HCT116 (cell line): ENCODE results near the gene RNGTT. TPM values are rescaled to one million over a fixed set of nuclear protein-coding genes. Genes with fewer than 3 reads are reported as not detected.

Experiments
- ATAC-seq: fragments of 200-7000 bp; cut with Tn5 transposase; 2 replicates; pipeline ENCODE4 v1.9.1; 2020; ENCODE audit warnings: mild to moderate bottlenecking, moderate library complexity
- BruUV-seq: library from RNA; stranded (reverse); fragments of 400-500 nt; replicated peaks from 2 replicates; lab custom pipeline; 2021; lab: Mats Ljungman, UMichigan
- CTCF ChIA-PET: fragments of 300-600 bp; sonication (Branson Sonifier 250); formaldehyde crosslinking; loops from one replicate; lab custom pipeline; 2021; ENCODE audit warnings: antibody characterized with exemption; lab: Charles Lee
- POLR2A ChIA-PET: fragments of 300-600, 350-600 bp; sonication (Branson Sonifier 250); formaldehyde crosslinking; loops from one replicate; lab custom pipeline; 2021; ENCODE audit warnings: antibody characterized with exemption; lab: Charles Lee
- RAD21 ChIA-PET, 2 experiments: fragments of 300-600 bp; sonication (Branson Sonifier 250); formaldehyde crosslinking; loops; one replicate each; lab custom pipeline; 2023; ENCODE audit warnings: low total read pairs in 2 of 2; ENCODE audit not compliant: uncharacterized antibody in 2 of 2, unreplicated experiment in 2 of 2, low non-redundant PET in 1 of 2; lab: Charles Lee
- DNase-seq: peaks from one replicate; pipeline ENCODE4 v3.0.0-alpha.2; 2010; ENCODE audit warnings: low read depth, low spot score
- H2AFZ ChIP-seq: fragments of 200-600 bp; shearing (Covaris generic), sonication (generic); 2 replicates; pipeline ENCODE4 v1.6.1; 2017; ENCODE audit warnings: low read depth, mixed run types, mixed read lengths, antibody characterized with exemption, low read length; ENCODE audit not compliant: poor library complexity, severe bottlenecking
- H3K27ac ChIP-seq: 2 replicates; pipeline ENCODE4 v1.5.1; 2012; ENCODE audit warnings: low read depth, low read length
- H3K27me3 ChIP-seq: fragments of 200-600 bp; sonication (generic); 2 replicates; pipeline ENCODE4 v1.6.1; 2016; ENCODE audit warnings: mixed run types, low read length, mixed read lengths; ENCODE audit not compliant: insufficient read depth
- H3K36me3 ChIP-seq, 2 experiments: fragments of 200-500 bp in 1 of 2; fragments of 200-600 bp in 1 of 2; sonication (Bioruptor generic) in 1 of 2; sonication (generic) in 1 of 2; 2 replicates each; pipeline versions ENCODE4 v1.5.1 to v1.6.1; 2014 to 2016; ENCODE audit warnings: low read length in 2 of 2, inconsistent platforms in 1 of 2, mixed read lengths in 1 of 2, mixed run types in 1 of 2; ENCODE audit not compliant: insufficient read depth in 2 of 2, control insufficient read depth in 1 of 2
- H3K4me1 ChIP-seq, 2 experiments: fragments of 200-600 bp in 1 of 2; sonication (generic) in 1 of 2; 2 replicates each; pipeline versions ENCODE4 v1.5.1 to v1.6.1; 2012 to 2017; ENCODE audit warnings: low read length in 2 of 2, inconsistent platforms in 1 of 2, mild to moderate bottlenecking in 1 of 2, mixed read lengths in 1 of 2, mixed run types in 1 of 2, moderate library complexity in 1 of 2; ENCODE audit not compliant: insufficient read depth in 2 of 2, control insufficient read depth in 1 of 2
- H3K4me2 ChIP-seq: fragments of 200-600 bp; sonication (generic); 2 replicates; pipeline ENCODE4 v1.6.1; 2017; ENCODE audit warnings: mixed run types, low read length, mixed read lengths
- H3K4me3 ChIP-seq, 2 experiments: fragments of 200-600 bp in 1 of 2; sonication (generic) in 1 of 2; replicated peaks in 1 of 2; 2 replicates each; pipeline ENCODE4 v1.5.1; 2011 to 2016; ENCODE audit warnings: low read length in 2 of 2, control low read depth in 1 of 2, low read depth in 1 of 2, mild to moderate bottlenecking in 1 of 2, mixed read lengths in 1 of 2, mixed run types in 1 of 2
- H3K79me2 ChIP-seq: fragments of 200-600 bp; sonication (generic); 2 replicates; pipeline ENCODE4 v1.6.1; 2017; ENCODE audit warnings: mild to moderate bottlenecking, mixed run types, low read length, moderate library complexity, mixed read lengths; ENCODE audit not compliant: insufficient read depth
- H3K9ac ChIP-seq: fragments of 200-600 bp; sonication (generic); 2 replicates; pipeline ENCODE4 v1.6.1; 2016; ENCODE audit warnings: low read length, mixed read lengths
- H3K9me2 ChIP-seq: fragments of 200-600 bp; sonication (generic), shearing (Covaris generic); 2 replicates; pipeline ENCODE4 v1.6.1; 2017; ENCODE audit warnings: mixed run types, mild to moderate bottlenecking, moderate library complexity; ENCODE audit not compliant: insufficient read depth
- H3K9me3 ChIP-seq, 2 experiments: fragments of 200-500 bp in 1 of 2; fragments of 200-600 bp in 1 of 2; sonication (Bioruptor generic) in 1 of 2; sonication (generic) in 1 of 2; 2 replicates each; pipeline ENCODE4 v1.6.1; 2014 to 2017; ENCODE audit warnings: low read length in 2 of 2, mixed read lengths in 2 of 2, inconsistent platforms in 1 of 2, low read depth in 1 of 2, mild to moderate bottlenecking in 1 of 2, mixed run types in 1 of 2, moderate library complexity in 1 of 2; ENCODE audit not compliant: control insufficient read depth in 1 of 2, insufficient read depth in 1 of 2
- H4K20me1 ChIP-seq: fragments of 200-600 bp; sonication (generic), shearing (Covaris generic); 2 replicates; pipeline ENCODE4 v1.6.1; 2017; ENCODE audit warnings: mixed run types, mild to moderate bottlenecking, moderate library complexity; ENCODE audit not compliant: insufficient read depth
- CEBPB ChIP-seq: IDR thresholded peaks from 2 replicates; pipeline ENCODE4 v1.6.1; 2012; ENCODE audit warnings: low read depth
- EGR1 ChIP-seq: IDR thresholded peaks from 2 replicates; pipeline ENCODE4 v1.6.1; 2012; ENCODE audit warnings: low read depth
- EZH2 ChIP-seq: fragments of 200-600 bp; sonication (generic); IDR thresholded peaks from 2 replicates; pipeline ENCODE4 v1.6.1; 2017; ENCODE audit warnings: antibody characterized with exemption, mixed run types
- EZH2phosphoT487 ChIP-seq: fragments of 200-600 bp; IDR thresholded peaks from 2 replicates; pipeline ENCODE4 v1.6.1; 2018; ENCODE audit warnings: antibody characterized with exemption, borderline replicate concordance
- SIN3A ChIP-seq: IDR thresholded peaks from 2 replicates; pipeline ENCODE4 v1.6.1; 2012; ENCODE audit warnings: low read depth
- SP1 ChIP-seq: IDR thresholded peaks from 2 replicates; pipeline ENCODE4 v1.6.1; 2012; ENCODE audit warnings: low read depth
- intact Hi-C: fragments of 100-400 bp; cut with micrococcal nuclease; formaldehyde crosslinking; loops from 2 replicates; pipeline ENCODE4 v1.10.0; 2022
- total RNA-seq: library from RNA; stranded (reverse); gene quantifications from one replicate; pipeline ENCODE4 v1.2.1, GENCODE V29; 2021; ENCODE audit not compliant: unreplicated experiment
- TF ChIP-seq, protein P1 (sequence below): IDR thresholded peaks from 2 replicates; pipeline ENCODE4 v1.6.1; 2011; ENCODE audit warnings: mild to moderate bottlenecking, low read length, moderate library complexity; ENCODE audit not compliant: insufficient replicate concordance; ENCODE audit errors: extremely low read depth
- TF ChIP-seq, protein P2 (sequence below): IDR thresholded peaks from 2 replicates; pipeline ENCODE4 v1.6.1; 2012
- TF ChIP-seq, protein P3 (sequence below): IDR thresholded peaks from 2 replicates; pipeline ENCODE4 v1.6.1; 2012
- TF ChIP-seq, protein P4 (sequence below): IDR thresholded peaks from 2 replicates; pipeline ENCODE4 v1.6.1; 2012; ENCODE audit warnings: low read depth
- TF ChIP-seq, protein P5 (sequence below), 3 experiments: fragments of 200-600 bp in 1 of 3; sonication (generic) in 1 of 3; IDR thresholded peaks in 2 of 3; conservative IDR thresholded peaks in 1 of 3; 2 replicates each; pipeline ENCODE4 v1.5.1; 2012 to 2017; ENCODE audit warnings: low read depth in 2 of 3, low read length in 2 of 3, antibody characterized with exemption in 1 of 3, borderline replicate concordance in 1 of 3, control low read depth in 1 of 3, mild to moderate bottlenecking in 1 of 3, mixed read lengths in 1 of 3, mixed run types in 1 of 3, moderate library complexity in 1 of 3; ENCODE audit not compliant: insufficient read depth in 1 of 3

RNGTT gene
- total RNA-seq, 1 experiment from 2014 or later: 23.0 TPM

DNA sequence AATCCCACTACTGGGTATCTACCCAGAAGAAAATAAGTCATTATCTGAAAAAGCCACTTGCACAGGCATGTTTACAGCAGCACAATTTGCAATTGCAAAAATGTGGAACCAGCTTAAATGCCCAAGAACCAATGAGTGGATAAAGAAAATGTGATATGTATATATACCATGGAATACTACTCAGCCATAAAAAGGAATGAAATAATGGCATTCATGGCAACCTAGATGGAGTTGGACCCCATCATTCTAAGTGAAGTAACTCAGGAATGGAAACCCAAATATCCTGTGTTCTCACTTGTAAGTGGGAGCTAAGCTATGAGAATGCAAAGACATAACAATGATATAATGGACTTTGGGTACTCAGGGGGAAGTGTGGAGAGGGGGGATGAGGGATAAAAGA is 4.6 kb downstream of the RNGTT start:
- POLR2A ChIA-PET: no interaction called here

More for the DNA sequence above, 4.6 kb downstream of the RNGTT start:
- Histone ChIP-seq H4K20me1 (no peaks in the 10 kb centered on the region), H3K79me2 (peaks cover 94% of the 10 kb centered on the region), H3K9ac (no peak overlapping the region), H3K9me2 (no peaks in the 10 kb centered on the region), H3K27ac (no peak overlapping the region), H3K4me3 (no peak overlapping the region), H3K9me3 (no peaks in the 10 kb centered on the region), H3K36me3 (no peaks in the 10 kb centered on the region), H3K4me2 (no peak overlapping the region), H3K4me1 (peaks cover 0 to 16% of the 10 kb centered on the region in 2 experiments; a peak in 2 of 4 replicates), H3K27me3 (no peaks in the 10 kb centered on the region), H2AFZ (no peak overlapping the region)
- DNase-seq (no peak), ATAC-seq (no peak)
- BruUV-seq: no TSS peak
- ChIA-PET RAD21 (no interaction called here), CTCF (no interaction called here)
- TF ChIP-seq SP1: no peak
- TF ChIP-seq, protein P1, sequence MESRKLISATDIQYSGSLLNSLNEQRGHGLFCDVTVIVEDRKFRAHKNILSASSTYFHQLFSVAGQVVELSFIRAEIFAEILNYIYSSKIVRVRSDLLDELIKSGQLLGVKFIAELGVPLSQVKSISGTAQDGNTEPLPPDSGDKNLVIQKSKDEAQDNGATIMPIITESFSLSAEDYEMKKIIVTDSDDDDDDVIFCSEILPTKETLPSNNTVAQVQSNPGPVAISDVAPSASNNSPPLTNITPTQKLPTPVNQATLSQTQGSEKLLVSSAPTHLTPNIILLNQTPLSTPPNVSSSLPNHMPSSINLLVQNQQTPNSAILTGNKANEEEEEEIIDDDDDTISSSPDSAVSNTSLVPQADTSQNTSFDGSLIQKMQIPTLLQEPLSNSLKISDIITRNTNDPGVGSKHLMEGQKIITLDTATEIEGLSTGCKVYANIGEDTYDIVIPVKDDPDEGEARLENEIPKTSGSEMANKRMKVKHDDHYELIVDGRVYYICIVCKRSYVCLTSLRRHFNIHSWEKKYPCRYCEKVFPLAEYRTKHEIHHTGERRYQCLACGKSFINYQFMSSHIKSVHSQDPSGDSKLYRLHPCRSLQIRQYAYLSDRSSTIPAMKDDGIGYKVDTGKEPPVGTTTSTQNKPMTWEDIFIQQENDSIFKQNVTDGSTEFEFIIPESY: no peak
- TF ChIP-seq EZH2: no peak
- no peak for TF ChIP-seq EZH2phosphoT487
- TF ChIP-seq, protein P2, sequence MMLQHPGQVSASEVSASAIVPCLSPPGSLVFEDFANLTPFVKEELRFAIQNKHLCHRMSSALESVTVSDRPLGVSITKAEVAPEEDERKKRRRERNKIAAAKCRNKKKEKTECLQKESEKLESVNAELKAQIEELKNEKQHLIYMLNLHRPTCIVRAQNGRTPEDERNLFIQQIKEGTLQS: no peak
- no peak for TF ChIP-seq CEBPB
- TF ChIP-seq, protein P3, sequence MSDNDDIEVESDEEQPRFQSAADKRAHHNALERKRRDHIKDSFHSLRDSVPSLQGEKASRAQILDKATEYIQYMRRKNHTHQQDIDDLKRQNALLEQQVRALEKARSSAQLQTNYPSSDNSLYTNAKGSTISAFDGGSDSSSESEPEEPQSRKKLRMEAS: no peak
- no peak for TF ChIP-seq SIN3A
- TF ChIP-seq, protein P4, sequence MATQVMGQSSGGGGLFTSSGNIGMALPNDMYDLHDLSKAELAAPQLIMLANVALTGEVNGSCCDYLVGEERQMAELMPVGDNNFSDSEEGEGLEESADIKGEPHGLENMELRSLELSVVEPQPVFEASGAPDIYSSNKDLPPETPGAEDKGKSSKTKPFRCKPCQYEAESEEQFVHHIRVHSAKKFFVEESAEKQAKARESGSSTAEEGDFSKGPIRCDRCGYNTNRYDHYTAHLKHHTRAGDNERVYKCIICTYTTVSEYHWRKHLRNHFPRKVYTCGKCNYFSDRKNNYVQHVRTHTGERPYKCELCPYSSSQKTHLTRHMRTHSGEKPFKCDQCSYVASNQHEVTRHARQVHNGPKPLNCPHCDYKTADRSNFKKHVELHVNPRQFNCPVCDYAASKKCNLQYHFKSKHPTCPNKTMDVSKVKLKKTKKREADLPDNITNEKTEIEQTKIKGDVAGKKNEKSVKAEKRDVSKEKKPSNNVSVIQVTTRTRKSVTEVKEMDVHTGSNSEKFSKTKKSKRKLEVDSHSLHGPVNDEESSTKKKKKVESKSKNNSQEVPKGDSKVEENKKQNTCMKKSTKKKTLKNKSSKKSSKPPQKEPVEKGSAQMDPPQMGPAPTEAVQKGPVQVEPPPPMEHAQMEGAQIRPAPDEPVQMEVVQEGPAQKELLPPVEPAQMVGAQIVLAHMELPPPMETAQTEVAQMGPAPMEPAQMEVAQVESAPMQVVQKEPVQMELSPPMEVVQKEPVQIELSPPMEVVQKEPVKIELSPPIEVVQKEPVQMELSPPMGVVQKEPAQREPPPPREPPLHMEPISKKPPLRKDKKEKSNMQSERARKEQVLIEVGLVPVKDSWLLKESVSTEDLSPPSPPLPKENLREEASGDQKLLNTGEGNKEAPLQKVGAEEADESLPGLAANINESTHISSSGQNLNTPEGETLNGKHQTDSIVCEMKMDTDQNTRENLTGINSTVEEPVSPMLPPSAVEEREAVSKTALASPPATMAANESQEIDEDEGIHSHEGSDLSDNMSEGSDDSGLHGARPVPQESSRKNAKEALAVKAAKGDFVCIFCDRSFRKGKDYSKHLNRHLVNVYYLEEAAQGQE: no peak
- no peak for TF ChIP-seq EGR1
- TF ChIP-seq, protein P5, sequence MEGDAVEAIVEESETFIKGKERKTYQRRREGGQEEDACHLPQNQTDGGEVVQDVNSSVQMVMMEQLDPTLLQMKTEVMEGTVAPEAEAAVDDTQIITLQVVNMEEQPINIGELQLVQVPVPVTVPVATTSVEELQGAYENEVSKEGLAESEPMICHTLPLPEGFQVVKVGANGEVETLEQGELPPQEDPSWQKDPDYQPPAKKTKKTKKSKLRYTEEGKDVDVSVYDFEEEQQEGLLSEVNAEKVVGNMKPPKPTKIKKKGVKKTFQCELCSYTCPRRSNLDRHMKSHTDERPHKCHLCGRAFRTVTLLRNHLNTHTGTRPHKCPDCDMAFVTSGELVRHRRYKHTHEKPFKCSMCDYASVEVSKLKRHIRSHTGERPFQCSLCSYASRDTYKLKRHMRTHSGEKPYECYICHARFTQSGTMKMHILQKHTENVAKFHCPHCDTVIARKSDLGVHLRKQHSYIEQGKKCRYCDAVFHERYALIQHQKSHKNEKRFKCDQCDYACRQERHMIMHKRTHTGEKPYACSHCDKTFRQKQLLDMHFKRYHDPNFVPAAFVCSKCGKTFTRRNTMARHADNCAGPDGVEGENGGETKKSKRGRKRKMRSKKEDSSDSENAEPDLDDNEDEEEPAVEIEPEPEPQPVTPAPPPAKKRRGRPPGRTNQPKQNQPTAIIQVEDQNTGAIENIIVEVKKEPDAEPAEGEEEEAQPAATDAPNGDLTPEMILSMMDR (IDR thresholded peaks at IDR 0.05 in 2 of 3, conservative IDR thresholded peaks at IDR 0.05 in 1 of 3; ENCODE audit: borderline replicate concordance in 1 of 3, insufficient read depth in 1 of 3, low read depth in 2 of 3, low read length in 2 of 3): no peak
- intact Hi-C loops: no loop called here
